A549 (cell line): ENCODE measurements around the gene R3HDM2. TPM values are rescaled to one million over a fixed set of nuclear protein-coding genes. Genes with fewer than 3 reads are reported as not detected.
A peak's percentile ranks its signal among the peaks of the same experiment; 100 is the strongest.
"Not testable (repeated sequence)": the region's sequence is repeated elsewhere in the genome, so short reads cannot be mapped to it uniquely, and the experiment has no call there.

Source experiments
- ATAC-seq, 2 experiments: fragments of 200-7000 bp in 1 of 2; fragments of >200 bp in 1 of 2; cut with Nextera tagmentation in 1 of 2; cut with Tn5 transposase in 1 of 2; 3 replicates each; pipeline versions ENCODE4 v1.8.0 to v1.9.1; 2018 to 2020; ENCODE audit warnings: mild to moderate bottlenecking in 1 of 2, moderate library complexity in 1 of 2
- CTCF ChIA-PET: fragments of 300-600 bp; sonication (Branson Sonifier 250); formaldehyde crosslinking; extraction: SDS; loops from one replicate; lab custom pipeline; 2021; ENCODE audit warnings: antibody characterized with exemption, inconsistent platforms; lab: Yijun Ruan, JAX
- POLR2A ChIA-PET: fragments of 350-600 bp; formaldehyde crosslinking; extraction: SDS; loops from one replicate; lab custom pipeline; 2021; ENCODE audit warnings: antibody characterized with exemption, inconsistent platforms; lab: Yijun Ruan, JAX
- DNase-seq, 2 experiments: peaks; one replicate each; pipeline versions ENCODE4 v3.0.0 to v3.0.0-alpha.2; 2011 to 2016; ENCODE audit warnings: low read depth in 1 of 2, low spot score in 1 of 2
- FAIRE-seq: peaks from 2 replicates; lab custom pipeline; 2011; peaks lifted over from hg19 to GRCh38; lab: Jason Lieb, UNC
- H3K27ac ChIP-seq, 2 experiments: fragments of >200 bp; sonication (Bioruptor Twin); formaldehyde crosslinking; 3 replicates each; pipeline ENCODE4 v1.5.1; 2016 to 2017
- H3K4me1 ChIP-seq: fragments of >200 bp; sonication (Bioruptor Twin); formaldehyde crosslinking; 3 replicates; pipeline ENCODE4 v1.6.1; 2016
- H3K4me2 ChIP-seq: fragments of >200 bp; sonication (Bioruptor Twin); formaldehyde crosslinking; 3 replicates; pipeline ENCODE4 v1.6.1; 2016
- H3K4me3 ChIP-seq: fragments of >200 bp; sonication (Bioruptor Twin); formaldehyde crosslinking; 3 replicates; pipeline ENCODE4 v1.5.1; 2016
- H3K9me3 ChIP-seq: fragments of >200 bp; sonication (Bioruptor Twin); formaldehyde crosslinking; 3 replicates; pipeline ENCODE4 v1.6.1; 2016
- ATOH8 ChIP-seq: fragments of 250-450 bp; sonication (Bioruptor Pico); IDR thresholded peaks from 2 replicates; pipeline ENCODE4 v1.5.0; 2020; ENCODE audit warnings: low read depth, mild to moderate bottlenecking, moderate library complexity
- EP300 ChIP-seq, 2 experiments: fragments of >200 bp; sonication (Bioruptor Twin); formaldehyde crosslinking; IDR thresholded peaks; 2 replicates in 1 of 2; 3 replicates in 1 of 2; pipeline ENCODE4 v1.6.1; 2016 to 2017
- HOXB13 ChIP-seq: fragments of 250-450 bp; sonication (Bioruptor Pico); IDR thresholded peaks from 2 replicates; pipeline ENCODE4 v1.5.0; 2020; ENCODE audit warnings: low read depth, mild to moderate bottlenecking, moderate library complexity
- JUN ChIP-seq, 2 experiments: fragments of >200 bp; sonication (Bioruptor Twin); formaldehyde crosslinking; IDR thresholded peaks; 2 replicates in 1 of 2; 3 replicates in 1 of 2; pipeline ENCODE4 v1.6.1; 2016 to 2017
- JUNB ChIP-seq: fragments of >200 bp; sonication (Bioruptor Twin); formaldehyde crosslinking; IDR thresholded peaks from 2 replicates; pipeline ENCODE4 v1.6.1; 2016
- KDM5A ChIP-seq: fragments of 200-600 bp; sonication (generic); IDR thresholded peaks from 2 replicates; pipeline ENCODE4 v1.6.1; 2016; ENCODE audit warnings: antibody characterized with exemption, mild to moderate bottlenecking
- MAFK ChIP-seq: fragments of 450-650 bp; IDR thresholded peaks from 2 replicates; pipeline ENCODE4 v1.6.1; 2014; ENCODE audit not compliant: partially characterized antibody
- RARB ChIP-seq: fragments of 250-450 bp; sonication (Bioruptor Pico); IDR thresholded peaks from 2 replicates; pipeline ENCODE4 v1.8.0; 2021; ENCODE audit warnings: mild to moderate bottlenecking, moderate library complexity
- REST ChIP-seq: fragments of 200-600 bp; sonication (generic); IDR thresholded peaks from 2 replicates; pipeline ENCODE4 v1.6.1; 2016; ENCODE audit warnings: antibody characterized with exemption, mild to moderate bottlenecking, moderate library complexity
- TFCP2L1 ChIP-seq: fragments of 250-450 bp; sonication (Bioruptor Pico); IDR thresholded peaks from 2 replicates; pipeline ENCODE4 v1.5.0; 2021; ENCODE audit warnings: mild to moderate bottlenecking
- TP53 ChIP-seq: fragments of 250-450 bp; sonication (Bioruptor Pico); IDR thresholded peaks from 2 replicates; pipeline ENCODE4 v1.5.0; 2021; ENCODE audit warnings: mild to moderate bottlenecking, moderate library complexity
- WGBS: methylation state at CpG from one replicate; pipeline ENCODE4 v1.1.6; 2017; ENCODE audit errors: missing lambda C conversion rate; 5-methylcytosine and 5-hydroxymethylcytosine counted together
- polyA plus RNA-seq, 4 experiments: library from polyadenylated mRNA; depleted of rRNA in 3 of 4; stranded (reverse); fragments of >200 nt; fragmentation: RNase III in 1 of 4; extraction: RNeasy Plus Mini Kit Qiagen cat#74134 plus additional on column Dnase treatment in 1 of 4; gene quantifications; 2 replicates in 3 of 4; 3 replicates in 1 of 4; pipeline ENCODE4 v1.2.3, GENCODE V29; 2011 to 2017
- TF ChIP-seq, protein P1 (sequence below): fragments of 250-450 bp; sonication (Bioruptor Pico); IDR thresholded peaks from 2 replicates; pipeline ENCODE4 v1.5.0; 2021; ENCODE audit warnings: mild to moderate bottlenecking, moderate library complexity, borderline replicate concordance
- TF ChIP-seq, protein P2 (sequence below): IDR thresholded peaks from 2 replicates; pipeline ENCODE4 v1.6.1; 2012; ENCODE audit warnings: low read depth, borderline replicate concordance
- TF ChIP-seq, protein P3 (sequence below): fragments of >200 bp; sonication (Bioruptor Twin); formaldehyde crosslinking; IDR thresholded peaks from 3 replicates; pipeline ENCODE4 v1.5.1; 2016
- TF ChIP-seq, protein P4 (sequence below): fragments of >200 bp; sonication (Bioruptor Twin); formaldehyde crosslinking; IDR thresholded peaks from 2 replicates; pipeline ENCODE4 v1.6.1; 2016

Gene R3HDM2
- polyA plus RNA-seq, 2 of the 4 experiments (the other 2 are of a cell fraction) = 14.0 to 30.6 TPM

GRCh38 chr12:57428965-57429364 is 1.9 kb downstream of the R3HDM2 start:
- CTCF ChIA-PET = interaction anchor here (1.2 to 3.1 kb wide), 3 partner anchors 25 to 144 kb away, joined by 4 to 26 read pairs (median 7); partner anchors contain the start of gene INHBE
- H3K9me3 ChIP-seq = no peaks in the 10 kb centered on the region
- DNase-seq = no peak
- FAIRE-seq = no peak
- TF ChIP-seq REST (no peak), TP53 (CRISPR knock-in tag) (no peak), EP300 (IDR thresholded peaks at IDR 0.05) (no peak), TFCP2L1 (CRISPR knock-in tag) (no peak)
- TF ChIP-seq, protein P1, sequence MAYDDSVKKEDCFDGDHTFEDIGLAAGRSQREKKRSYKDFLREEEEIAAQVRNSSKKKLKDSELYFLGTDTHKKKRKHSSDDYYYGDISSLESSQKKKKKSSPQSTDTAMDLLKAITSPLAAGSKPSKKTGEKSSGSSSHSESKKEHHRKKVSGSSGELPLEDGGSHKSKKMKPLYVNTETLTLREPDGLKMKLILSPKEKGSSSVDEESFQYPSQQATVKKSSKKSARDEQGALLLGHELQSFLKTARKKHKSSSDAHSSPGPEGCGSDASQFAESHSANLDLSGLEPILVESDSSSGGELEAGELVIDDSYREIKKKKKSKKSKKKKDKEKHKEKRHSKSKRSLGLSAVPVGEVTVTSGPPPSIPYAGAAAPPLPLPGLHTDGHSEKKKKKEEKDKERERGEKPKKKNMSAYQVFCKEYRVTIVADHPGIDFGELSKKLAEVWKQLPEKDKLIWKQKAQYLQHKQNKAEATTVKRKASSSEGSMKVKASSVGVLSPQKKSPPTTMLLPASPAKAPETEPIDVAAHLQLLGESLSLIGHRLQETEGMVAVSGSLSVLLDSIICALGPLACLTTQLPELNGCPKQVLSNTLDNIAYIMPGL (CRISPR knock-in tag) = no peak
- ATAC-seq = no peak
- POLR2A ChIA-PET = no interaction called here
- H3K4me2 ChIP-seq = peak overlapping the region; percentile 91
- WGBS = 77% methylated on average over 6 of the region's 6 CpGs
- peak overlapping the region; percentile 53 for H3K4me3 ChIP-seq
- peaks cover 17% of the 10 kb centered on the region; the same call in 2 of the 3 replicates for H3K4me1 ChIP-seq
- H3K27ac ChIP-seq = peak overlapping the region; percentile 96 to 98; a peak in 5 of 6 replicates

DNA sequence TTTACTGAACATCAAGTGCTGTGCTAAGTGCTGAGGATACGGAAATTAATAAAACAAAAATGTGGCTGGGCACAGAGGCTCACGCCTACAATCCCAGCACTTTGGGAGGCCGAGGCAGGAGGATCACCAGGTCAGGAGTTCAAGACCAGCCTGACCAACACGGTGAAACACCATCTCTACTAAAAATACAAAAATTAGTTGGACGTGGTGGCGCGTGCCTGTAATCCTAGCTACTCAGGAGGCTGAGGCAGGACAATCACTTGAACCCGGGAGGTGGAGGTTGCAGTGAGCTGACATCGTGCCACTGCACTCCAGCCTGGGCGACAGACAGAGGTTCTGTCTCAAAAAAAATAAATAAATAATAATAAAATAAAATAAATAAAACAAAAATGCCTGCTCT is 3.9 kb downstream of the R3HDM2 start:
- FAIRE-seq, DNase-seq, ATAC-seq, H3K27ac ChIP-seq, H3K4me2 ChIP-seq, H3K9me3 ChIP-seq, H3K4me3 ChIP-seq: not testable (repeated sequence)
- 93% methylated on average over 10 of the region's 10 CpGs for WGBS
- peaks cover 17% of the 10 kb centered on the region; the same call in 2 of the 3 replicates for H3K4me1 ChIP-seq
- ChIA-PET POLR2A (interaction anchor here (0.7 kb wide), 1 partner anchor 35 kb away, joined by 4 read pairs; no protein-coding TSS in a partner anchor), CTCF (interaction anchor here (0.7 to 3.5 kb wide), 4 partner anchors 26 to 151 kb away, joined by 3 to 13 read pairs (median 4); partner anchors contain the start of gene GLI1)

DNA sequence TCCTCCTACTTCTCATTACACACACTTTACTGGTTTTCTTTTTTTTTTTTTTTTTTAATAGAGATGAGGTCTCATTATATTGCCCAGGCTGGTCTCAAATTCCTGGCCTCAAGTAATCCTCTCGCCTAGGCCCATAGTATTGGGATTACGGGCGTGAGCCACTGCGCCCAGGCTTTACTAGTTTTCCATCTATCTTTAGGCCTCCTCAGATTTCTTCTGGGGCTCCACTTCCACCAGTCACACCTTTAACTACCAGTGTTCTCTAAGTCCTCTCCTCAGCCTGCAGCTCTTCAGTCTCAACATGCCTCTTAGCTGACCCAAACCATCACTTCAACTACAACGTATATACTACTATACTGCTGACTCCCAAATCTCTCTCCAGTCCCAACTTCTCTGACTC is 10.4 kb downstream of the R3HDM2 start:
- peaks cover 15% of the 10 kb centered on the region for H3K4me1 ChIP-seq

More for the DNA sequence above, 10.4 kb downstream of the R3HDM2 start:
- TF ChIP-seq JUNB (no peak), RARB (CRISPR knock-in tag) (no peak), HOXB13 (CRISPR knock-in tag) (no peak), ATOH8 (CRISPR knock-in tag) (no peak), JUN (IDR thresholded peaks at IDR 0.05) (no peak), MAFK (no peak), KDM5A (no peak)
- TF ChIP-seq, protein P2, sequence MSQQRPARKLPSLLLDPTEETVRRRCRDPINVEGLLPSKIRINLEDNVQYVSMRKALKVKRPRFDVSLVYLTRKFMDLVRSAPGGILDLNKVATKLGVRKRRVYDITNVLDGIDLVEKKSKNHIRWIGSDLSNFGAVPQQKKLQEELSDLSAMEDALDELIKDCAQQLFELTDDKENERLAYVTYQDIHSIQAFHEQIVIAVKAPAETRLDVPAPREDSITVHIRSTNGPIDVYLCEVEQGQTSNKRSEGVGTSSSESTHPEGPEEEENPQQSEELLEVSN = no peak
- TF ChIP-seq, protein P3, sequence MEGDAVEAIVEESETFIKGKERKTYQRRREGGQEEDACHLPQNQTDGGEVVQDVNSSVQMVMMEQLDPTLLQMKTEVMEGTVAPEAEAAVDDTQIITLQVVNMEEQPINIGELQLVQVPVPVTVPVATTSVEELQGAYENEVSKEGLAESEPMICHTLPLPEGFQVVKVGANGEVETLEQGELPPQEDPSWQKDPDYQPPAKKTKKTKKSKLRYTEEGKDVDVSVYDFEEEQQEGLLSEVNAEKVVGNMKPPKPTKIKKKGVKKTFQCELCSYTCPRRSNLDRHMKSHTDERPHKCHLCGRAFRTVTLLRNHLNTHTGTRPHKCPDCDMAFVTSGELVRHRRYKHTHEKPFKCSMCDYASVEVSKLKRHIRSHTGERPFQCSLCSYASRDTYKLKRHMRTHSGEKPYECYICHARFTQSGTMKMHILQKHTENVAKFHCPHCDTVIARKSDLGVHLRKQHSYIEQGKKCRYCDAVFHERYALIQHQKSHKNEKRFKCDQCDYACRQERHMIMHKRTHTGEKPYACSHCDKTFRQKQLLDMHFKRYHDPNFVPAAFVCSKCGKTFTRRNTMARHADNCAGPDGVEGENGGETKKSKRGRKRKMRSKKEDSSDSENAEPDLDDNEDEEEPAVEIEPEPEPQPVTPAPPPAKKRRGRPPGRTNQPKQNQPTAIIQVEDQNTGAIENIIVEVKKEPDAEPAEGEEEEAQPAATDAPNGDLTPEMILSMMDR = no peak
- TF ChIP-seq, protein P4, sequence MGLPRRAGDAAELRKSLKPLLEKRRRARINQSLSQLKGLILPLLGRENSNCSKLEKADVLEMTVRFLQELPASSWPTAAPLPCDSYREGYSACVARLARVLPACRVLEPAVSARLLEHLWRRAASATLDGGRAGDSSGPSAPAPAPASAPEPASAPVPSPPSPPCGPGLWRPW = no peak
- H3K9me3 ChIP-seq = no peaks in the 10 kb centered on the region
- FAIRE-seq (no peak), DNase-seq (no peak), ATAC-seq (no peak)
- CTCF ChIA-PET = interaction anchor here (0.5 to 1.2 kb wide), 3 partner anchors 19 to 237 kb away, joined by 3 to 4 read pairs (median 3); no protein-coding TSS in a partner anchor
- H3K4me3 ChIP-seq = no peak overlapping the region
- POLR2A ChIA-PET = interaction anchor here (1.1 kb wide), 1 partner anchor 10 kb away, joined by 13 read pairs; no protein-coding TSS in a partner anchor
- H3K4me2 ChIP-seq = no peak overlapping the region
- WGBS = 98% methylated on average over 5 of the region's 5 CpGs
- no peak overlapping the region for H3K27ac ChIP-seq
